ENCODE results near the gene AQP12B. TPM values are rescaled to one million over a fixed set of nuclear protein-coding genes. Genes with fewer than 3 reads are reported as not detected.

AQP12B gene
- total RNA-seq, 1 donor from 2014 or later, result not detected

GRCh38 chr2:240627736-240628506 lies 54.8 kb downstream of the AQP12B start:
- no peak for DNase-seq (ENCODE audit: low read depth)
- H3K4me3 ChIP-seq (ENCODE audit: low read depth, low read length), result no peak overlapping the region
- TF ChIP-seq CTCF (IDR thresholded peaks at IDR 0.05; ENCODE audit: insufficient read depth, low read length, severe bottlenecking), result no peak
- H3K36me3 ChIP-seq (ENCODE audit: control insufficient read depth, insufficient read depth, low read length), result no peaks in the 10 kb centered on the region
- no peaks in the 10 kb centered on the region for H3K27me3 ChIP-seq (ENCODE audit: control insufficient read depth, insufficient read depth, low read length)
- no peak for FAIRE-seq

GRCh38 chr2:240626531-240627300 lies 56.0 kb downstream of the AQP12B start:
- H3K27me3 ChIP-seq (ENCODE audit: control insufficient read depth, insufficient read depth, low read length), result no peaks in the 10 kb centered on the region
- H3K4me3 ChIP-seq (ENCODE audit: low read depth, low read length), result no peak overlapping the region
- no peaks in the 10 kb centered on the region for H3K36me3 ChIP-seq (ENCODE audit: control insufficient read depth, insufficient read depth, low read length)
- TF ChIP-seq CTCF (IDR thresholded peaks at IDR 0.05; ENCODE audit: insufficient read depth, low read length, severe bottlenecking), result no peak
- FAIRE-seq (no peak), DNase-seq (ENCODE audit: low read depth) (no peak)

Other genes with a start within 250 kb of the AQP12B start
- 65.8 and 103 TPM in 2 replicates for gene GPC1, start 247.2 kb downstream of the AQP12B start, total RNA-seq
- gene ANKMY1, start 124.9 kb downstream of the AQP12B start, total RNA-seq, result 10.8 and 15.8 TPM in 2 replicates
- gene DUSP28, start 122.5 kb downstream of the AQP12B start, total RNA-seq, result 1.9 and 2.1 TPM in 2 replicates
- 10.8 and 12.3 TPM in 2 replicates for gene RNPEPL1, start 114.4 kb downstream of the AQP12B start, total RNA-seq
- gene CAPN10, start 96.2 kb downstream of the AQP12B start, total RNA-seq, result 13.4 and 22.4 TPM in 2 replicates
- gene GPR35, start 57.4 kb downstream of the AQP12B start, total RNA-seq, result 0.26 and 0.38 TPM in 2 replicates
- not detected in 2 replicates for gene AQP12A, start 9.0 kb upstream of the AQP12B start, total RNA-seq
- gene KIF1A, start 137.3 kb upstream of the AQP12B start, total RNA-seq, result not detected in 2 replicates
- not detected in 2 replicates for gene AGXT, start 185.9 kb upstream of the AQP12B start, total RNA-seq
- 0.53 and 5.1 TPM in 2 replicates for gene MAB21L4, start 213.3 kb upstream of the AQP12B start, total RNA-seq
- gene CROCC2, start 223.5 kb upstream of the AQP12B start, total RNA-seq, result 0.26 TPM in 1 of 2 replicates, not detected in the other

All from bronchial epithelial cell (primary cell).